ENCODE measurements around the gene PLAC1.

GRCh38 chrX:134661295-134661694 lies 3.0 kb upstream of the PLAC1 start:
- TF ChIP-seq ZNF462 (CRISPR knock-in tag; IDR thresholded peaks at IDR 0.05) (no peak), POLR2AphosphoS5 (IDR thresholded peaks at IDR 0.05; ENCODE audit: low read depth) (no peak), EZH2 (IDR thresholded peaks at IDR 0.05; ENCODE audit: low read depth, unreplicated experiment) (no peak), CREB1 (CRISPR knock-in tag; IDR thresholded peaks at IDR 0.05; ENCODE audit: low read depth) (no peak), ETS1 (IDR thresholded peaks at IDR 0.05) (no peak), ZNF114 (CRISPR knock-in tag; IDR thresholded peaks at IDR 0.05) (no peak)
- TF ChIP-seq, protein P1, sequence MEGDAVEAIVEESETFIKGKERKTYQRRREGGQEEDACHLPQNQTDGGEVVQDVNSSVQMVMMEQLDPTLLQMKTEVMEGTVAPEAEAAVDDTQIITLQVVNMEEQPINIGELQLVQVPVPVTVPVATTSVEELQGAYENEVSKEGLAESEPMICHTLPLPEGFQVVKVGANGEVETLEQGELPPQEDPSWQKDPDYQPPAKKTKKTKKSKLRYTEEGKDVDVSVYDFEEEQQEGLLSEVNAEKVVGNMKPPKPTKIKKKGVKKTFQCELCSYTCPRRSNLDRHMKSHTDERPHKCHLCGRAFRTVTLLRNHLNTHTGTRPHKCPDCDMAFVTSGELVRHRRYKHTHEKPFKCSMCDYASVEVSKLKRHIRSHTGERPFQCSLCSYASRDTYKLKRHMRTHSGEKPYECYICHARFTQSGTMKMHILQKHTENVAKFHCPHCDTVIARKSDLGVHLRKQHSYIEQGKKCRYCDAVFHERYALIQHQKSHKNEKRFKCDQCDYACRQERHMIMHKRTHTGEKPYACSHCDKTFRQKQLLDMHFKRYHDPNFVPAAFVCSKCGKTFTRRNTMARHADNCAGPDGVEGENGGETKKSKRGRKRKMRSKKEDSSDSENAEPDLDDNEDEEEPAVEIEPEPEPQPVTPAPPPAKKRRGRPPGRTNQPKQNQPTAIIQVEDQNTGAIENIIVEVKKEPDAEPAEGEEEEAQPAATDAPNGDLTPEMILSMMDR (conservative IDR thresholded peaks at IDR 0.05; ENCODE audit: low read depth in 2 of 2) = no peak
